NCI-H2227 (cell line): ENCODE data around the gene LYSMD1.

Experiments
- DNase-seq: peaks from one replicate; lab custom pipeline; 2025; ENCODE audit not compliant: unreplicated experiment; lab: John Stamatoyannopoulos, UW

Gene LYSMD1

GRCh38 chr1:151175863-151176262 lies 10.2 kb upstream of the LYSMD1 start, which contains the start of gene TMOD4:
Gene TMOD4 (minus strand): TSS chr1:151175981. CDS start chr1:151174875, 1,106 bp downstream.
- no peak for DNase-seq

GRCh38 chr1:151175041-151175741 lies 9.5 kb upstream of the LYSMD1 start:
- no peak for DNase-seq

- DNase-seq, result no peak
Measured at GRCh38 chr1:151171190-151171589, 5.5 kb upstream of the LYSMD1 start.

DNA sequence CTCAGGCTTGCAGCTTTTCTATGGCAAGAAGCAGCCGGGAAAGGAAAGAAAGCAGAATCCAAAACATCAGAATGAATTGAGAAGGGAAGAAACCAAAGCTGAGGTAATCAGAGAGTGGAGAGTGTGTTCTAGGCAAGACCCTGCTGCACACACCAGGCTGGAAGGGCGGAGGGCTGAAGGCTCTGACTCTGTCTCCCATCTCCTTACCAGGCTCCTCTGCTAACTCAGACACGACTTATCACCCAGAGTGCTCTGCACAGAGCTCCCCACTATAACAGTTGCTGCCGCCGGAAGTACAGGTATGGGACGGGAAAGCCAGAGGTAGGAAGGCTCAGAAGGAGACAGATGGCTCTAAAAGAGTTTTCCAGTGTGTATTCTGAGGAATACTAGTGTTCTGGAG lies 1.4 kb upstream of the LYSMD1 start:
- DNase-seq, result no peak

- DNase-seq, result peak; percentile 49
Measured at GRCh38 chr1:151166505-151166956, 829 bp upstream of the LYSMD1 start.

DNA sequence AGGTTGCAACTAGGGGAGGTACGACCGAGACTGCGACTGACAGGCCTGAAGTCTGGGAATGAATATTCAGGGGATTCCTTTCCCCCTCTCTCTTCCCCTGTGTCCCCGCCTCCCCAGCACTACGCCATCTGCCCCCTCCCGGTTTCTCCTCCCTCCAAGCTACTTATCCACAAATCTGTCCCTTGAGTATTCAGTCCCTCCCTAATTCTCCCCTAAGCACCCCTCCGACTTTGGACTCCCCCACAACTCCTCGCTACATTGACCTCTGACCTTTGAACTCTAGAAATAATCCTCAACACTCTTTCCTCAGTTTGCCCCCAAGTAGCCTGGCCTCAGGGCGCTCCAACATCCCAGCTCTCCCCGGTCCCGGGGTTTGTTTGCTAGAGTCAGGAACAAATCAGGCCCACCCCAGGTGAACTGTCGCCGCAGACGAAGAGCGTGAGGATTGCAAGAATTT lies 393 bp downstream of the LYSMD1 start:
- peak; percentile 79 for DNase-seq

DNA sequence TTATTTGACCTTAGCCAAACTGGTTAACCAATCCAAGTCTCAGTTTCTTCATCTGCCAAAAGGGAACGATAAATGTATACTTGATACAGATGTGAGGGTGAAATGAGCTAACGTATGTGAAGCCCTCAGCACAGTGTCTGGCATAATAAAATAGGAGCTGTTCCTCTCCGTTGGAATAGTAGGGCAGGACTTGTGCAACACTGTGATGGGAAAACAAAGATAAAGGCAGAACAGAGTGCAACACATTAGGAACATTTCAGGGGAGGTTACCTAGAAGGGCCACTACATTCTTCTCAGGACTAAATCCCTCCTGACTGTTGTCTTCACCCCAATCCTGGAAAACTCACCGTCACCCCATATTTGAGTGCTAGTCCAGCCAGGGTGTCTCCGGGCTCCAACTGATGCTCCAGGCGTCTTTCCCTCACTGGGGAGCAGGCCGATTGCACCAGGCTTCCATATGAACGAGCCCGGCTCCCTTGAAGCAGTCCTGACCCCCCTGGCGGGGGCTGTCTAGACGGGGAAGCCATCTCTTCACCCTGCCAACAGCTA lies 896 bp downstream of the LYSMD1 start:
- DNase-seq, result no peak

DNA sequence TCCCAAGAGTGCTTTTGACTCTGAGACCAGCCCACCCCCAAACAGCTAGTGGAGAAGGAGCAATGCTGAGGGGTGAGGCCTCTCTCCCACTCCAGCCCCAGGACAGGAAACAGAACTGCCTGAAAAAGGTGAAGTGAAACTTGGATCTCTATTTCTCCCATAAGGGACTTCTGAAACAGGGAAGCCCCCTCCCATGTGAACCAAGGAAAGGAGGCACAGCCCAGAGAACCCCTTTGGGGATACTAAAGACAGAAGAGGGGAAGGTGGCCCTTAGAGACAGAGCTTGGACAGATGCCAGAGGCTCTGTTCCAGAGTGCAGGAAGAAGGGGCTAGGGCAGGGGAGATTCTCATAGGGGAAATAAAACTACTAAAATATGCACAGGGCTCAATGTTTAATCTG lies 6.3 kb downstream of the LYSMD1 start:
- DNase-seq, result no peak

DNA sequence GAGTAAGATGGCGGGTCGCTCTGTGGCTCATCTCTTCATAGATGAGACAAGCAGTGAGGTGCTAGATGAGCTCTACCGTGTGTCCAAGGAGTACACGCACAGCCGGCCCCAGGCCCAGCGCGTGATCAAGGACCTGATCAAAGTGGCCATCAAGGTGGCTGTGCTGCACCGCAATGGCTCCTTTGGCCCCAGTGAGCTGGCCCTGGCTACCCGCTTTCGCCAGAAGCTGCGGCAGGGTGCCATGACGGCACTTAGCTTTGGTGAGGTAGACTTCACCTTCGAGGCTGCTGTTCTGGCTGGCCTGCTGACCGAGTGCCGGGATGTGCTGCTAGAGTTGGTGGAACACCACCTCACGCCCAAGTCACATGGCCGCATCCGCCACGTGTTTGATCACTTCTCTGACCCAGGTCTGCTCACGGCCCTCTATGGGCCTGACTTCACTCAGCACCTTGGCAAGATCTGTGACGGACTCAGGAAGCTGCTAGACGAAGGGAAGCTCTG lies 6.9 kb downstream of the LYSMD1 start:
- no peak for DNase-seq

DNA sequence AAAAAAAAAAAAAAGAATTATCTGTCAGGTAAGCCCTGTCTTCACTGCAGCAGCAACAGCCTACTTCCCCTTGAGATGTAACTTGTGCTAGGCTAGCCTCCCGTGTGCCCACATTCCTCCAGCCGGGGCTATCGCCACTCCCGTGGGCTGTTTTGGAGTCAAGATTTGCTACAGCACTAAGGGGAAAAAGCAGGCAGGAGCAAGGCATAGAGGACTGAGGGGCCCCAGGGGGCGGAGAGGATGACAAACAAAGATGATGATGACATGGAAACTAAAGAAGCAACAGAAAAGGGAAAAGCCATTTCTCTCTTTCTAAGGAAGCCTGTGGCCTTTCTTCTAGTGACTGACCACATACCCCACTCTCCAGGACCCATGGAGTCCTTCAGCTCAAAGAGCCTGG lies 7.4 kb downstream of the LYSMD1 start:
- no peak for DNase-seq

DNA sequence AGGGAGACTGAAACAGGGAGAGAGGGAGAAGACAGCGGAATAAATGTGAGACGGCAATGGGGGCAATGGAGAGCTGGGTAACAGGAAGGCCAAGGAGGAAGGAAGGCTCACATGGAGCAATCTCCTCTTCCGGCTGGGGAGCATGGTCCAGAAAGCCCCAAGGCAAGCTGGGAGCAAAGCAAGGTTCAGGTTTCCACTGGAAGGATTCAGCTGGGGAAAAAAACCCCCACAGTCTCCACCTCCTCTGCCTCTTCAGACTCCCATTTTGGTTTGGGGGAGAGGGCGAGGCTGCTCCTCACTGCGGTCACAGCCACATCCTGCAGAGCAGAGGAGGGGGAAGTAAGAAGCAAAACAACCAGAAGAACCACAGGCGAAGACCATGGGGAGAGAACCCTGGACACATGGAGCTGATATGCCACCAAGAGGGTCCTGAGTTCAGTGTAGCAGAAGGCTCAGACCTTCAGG lies 8.6 kb downstream of the LYSMD1 start:
- DNase-seq, result no peak

DNA sequence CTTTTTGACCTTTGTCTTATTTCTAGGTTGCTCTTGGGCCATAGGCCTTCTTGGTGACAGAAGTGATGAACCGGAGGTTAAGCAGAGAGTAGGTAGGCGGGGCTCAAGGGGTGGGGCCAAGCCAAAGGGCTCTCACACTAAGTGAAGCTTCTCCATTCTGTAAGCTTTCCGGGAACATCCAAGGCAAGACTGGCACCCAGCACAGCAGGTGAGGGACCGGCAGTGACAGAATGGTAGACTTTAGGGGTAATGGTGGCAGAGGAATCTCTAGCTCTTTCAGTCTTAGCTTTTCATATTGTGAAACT lies 9.2 kb downstream of the LYSMD1 start, which contains the start of gene TNFAIP8L2:
TSS of gene TNFAIP8L2 (plus strand) at position 135 of the 305 bp plus-strand sequence. CDS start 2,049 bp downstream, outside the sequence.
- peak; percentile 10 for DNase-seq

DNA sequence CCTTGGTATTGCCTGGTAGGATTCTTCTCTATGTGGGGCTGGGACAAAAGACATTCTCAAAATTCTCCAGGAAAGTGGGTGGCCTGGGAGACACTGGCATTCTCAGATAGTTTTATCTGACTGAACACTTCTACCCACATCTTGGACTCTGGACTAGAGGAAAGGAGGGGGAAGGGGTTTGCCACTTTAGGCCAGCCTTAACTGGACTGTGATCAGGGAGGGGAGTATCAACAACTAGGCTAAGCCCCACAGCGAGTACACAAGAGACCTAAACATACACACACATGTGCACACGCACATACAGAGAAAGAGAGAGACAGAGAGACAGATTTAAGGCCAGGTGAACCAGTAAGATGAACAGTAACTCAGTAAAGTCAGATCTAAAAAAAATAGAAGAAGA lies 18.0 kb downstream of the LYSMD1 start:
- DNase-seq, result no peak

DNA sequence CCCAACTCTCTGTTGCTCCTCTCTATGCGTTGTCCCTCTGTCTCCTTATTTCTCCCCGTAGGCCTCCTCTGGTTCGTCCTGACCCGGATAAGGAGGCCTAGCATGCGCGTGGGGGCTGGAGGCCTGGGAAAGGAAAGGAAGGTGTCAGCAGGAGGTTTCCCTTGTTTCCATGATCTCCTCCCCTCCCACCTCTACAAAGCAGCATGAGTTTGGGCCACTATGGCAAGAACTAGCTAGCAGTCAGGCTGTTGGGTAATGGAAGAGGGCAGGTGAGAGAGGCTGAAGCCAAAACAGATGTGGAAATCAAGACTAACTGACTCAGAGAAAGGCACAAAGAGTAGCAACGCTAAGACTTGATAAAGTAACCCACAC lies 18.6 kb downstream of the LYSMD1 start:
- DNase-seq, result peak; percentile 52

GRCh38 chr1:151146412-151147131 lies 19.1 kb downstream of the LYSMD1 start, which contains the start of gene SEMA6C:
Gene SEMA6C (minus strand): TSS chr1:151146631. CDS start chr1:151142621, 4,010 bp downstream.
- DNase-seq, result peak; percentile 94

- DNase-seq, result no peak
Measured at GRCh38 chr1:151146072-151146411, 19.7 kb downstream of the LYSMD1 start.

DNA sequence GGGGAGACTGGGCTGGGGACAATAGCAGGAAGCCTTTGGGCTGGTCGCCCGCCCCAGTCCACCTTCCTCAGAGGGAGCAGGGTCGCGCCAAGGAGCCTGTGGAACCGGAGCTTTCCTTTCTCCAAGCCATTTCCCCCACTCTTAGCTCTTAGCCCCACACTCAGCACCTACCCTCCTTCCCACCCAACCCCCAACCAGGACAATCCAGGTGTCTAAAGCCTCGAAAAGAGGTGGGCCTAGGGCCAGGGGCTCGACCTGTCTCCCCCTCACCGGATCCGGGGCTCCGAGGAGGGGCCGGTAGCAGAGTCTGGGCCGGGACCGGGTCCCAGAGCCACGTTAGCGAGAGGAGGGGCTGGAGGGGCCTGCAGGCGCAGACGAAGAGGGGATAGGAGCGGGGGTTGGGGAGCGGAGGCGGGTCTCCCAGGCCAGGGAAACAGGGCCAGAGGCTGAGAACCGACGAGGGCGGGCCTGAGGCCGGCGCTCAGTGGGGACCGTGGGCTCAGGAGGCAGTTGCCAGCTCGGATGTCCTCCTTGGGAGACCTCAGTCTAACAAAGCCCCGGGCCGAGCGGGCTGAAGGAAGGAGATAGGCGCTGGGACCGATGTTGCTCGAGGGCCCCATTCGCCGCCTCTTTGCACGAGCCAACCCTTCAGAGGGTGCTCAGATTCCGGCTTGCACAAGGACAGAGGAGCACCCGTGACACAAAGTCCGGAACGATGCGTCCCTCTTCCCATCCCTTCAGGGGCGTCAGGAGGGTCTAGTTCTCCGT lies 20.2 kb downstream of the LYSMD1 start:
- peak; percentile 41 for DNase-seq

GRCh38 chr1:151144474-151145303 lies 21.0 kb downstream of the LYSMD1 start:
- no peak for DNase-seq

DNA sequence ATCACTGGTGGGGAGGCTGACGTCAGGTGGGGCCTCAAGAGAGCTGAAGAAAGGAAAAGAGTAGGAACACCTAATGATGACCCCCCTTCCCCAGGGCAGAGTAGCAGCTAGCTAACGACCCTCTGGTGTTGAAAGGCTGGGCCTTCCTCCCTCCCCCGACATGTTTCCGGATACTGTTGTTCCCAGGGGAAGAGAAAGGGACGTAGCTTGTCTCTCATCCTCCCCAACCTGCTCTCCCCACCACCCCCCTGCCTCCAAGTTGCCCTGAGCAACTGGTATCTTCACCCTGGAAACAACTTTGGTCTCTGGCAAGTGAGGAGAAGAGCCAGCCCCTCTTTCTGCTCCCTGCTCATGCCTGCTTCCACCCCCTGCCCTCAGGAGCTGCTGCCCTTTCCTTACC lies 21.7 kb downstream of the LYSMD1 start:
- DNase-seq, result no peak

DNA sequence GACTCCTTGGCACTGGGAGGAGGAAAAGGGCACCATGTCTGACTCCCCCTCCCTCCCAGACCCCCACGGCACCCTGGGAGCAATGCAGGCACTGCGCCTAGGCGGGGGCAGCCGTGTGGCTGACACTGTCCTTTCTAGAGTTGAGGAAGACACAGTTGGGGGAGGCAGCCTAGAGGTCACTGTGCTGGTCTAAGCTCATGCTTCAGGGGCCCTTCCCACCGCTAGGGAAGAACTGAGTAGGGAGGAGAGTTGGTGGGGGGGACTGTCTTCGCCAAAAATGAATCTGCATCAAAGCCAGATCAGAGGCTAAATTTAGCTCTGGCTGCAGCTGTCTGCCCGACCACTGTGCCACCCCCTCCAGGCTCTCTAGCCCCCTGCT lies 22.7 kb downstream of the LYSMD1 start:
- DNase-seq, result no peak
